Motor neuron (in vitro differentiated cells): Measurements from ENCODE around the gene ELL. TPM values are rescaled to one million over a fixed set of nuclear protein-coding genes. Genes with fewer than 3 reads are reported as not detected.
A peak's percentile ranks its signal among the peaks of the same experiment; 100 is the strongest.

Experiments used
- ATAC-seq, 8 experiments: fragments of 200-7000 bp; cut with Tn5 transposase; replicated peaks in 6 of 8; 2 replicates each; pipeline ENCODE4 v1.8.0; 2021; ENCODE audit warnings: mild to moderate bottlenecking in 8 of 8, moderate library complexity in 8 of 8
- H3K27ac ChIP-seq, 2 donors: fragments of 250-450 bp; sonication (Bioruptor Pico); 2 replicates each; pipeline ENCODE4 v1.9.0; 2021; ENCODE audit warnings: antibody characterized with exemption in 2 of 2, mild to moderate bottlenecking in 2 of 2, moderate library complexity in 1 of 2
- H3K4me1 ChIP-seq, 2 donors: fragments of 250-450 bp; sonication (Bioruptor Pico); replicated peaks in 1 of 2; 2 replicates each; pipeline ENCODE4 v1.6.1; 2021; ENCODE audit warnings: antibody characterized with exemption in 2 of 2, mild to moderate bottlenecking in 2 of 2, moderate library complexity in 1 of 2
- H3K4me3 ChIP-seq, 5 donors: fragments of 250-450 bp; sonication (Bioruptor Pico); 2 replicates each; pipeline ENCODE4 v1.9.0; 2021; ENCODE audit warnings: antibody characterized with exemption in 5 of 5, mild to moderate bottlenecking in 5 of 5, moderate library complexity in 4 of 5
- WGBS, 10 experiments: fragments of 450-650 bp; shearing (Covaris generic); methylation state at CpG; one replicate each; pipeline ENCODE4 v1.0.0; 2022; 5-methylcytosine and 5-hydroxymethylcytosine counted together
- in situ Hi-C, 9 experiments: fragments of 400-800 bp; cut with MboI; loops; one replicate each; pipeline ENCODE4 v1.15.0; 2021; ENCODE audit warnings: low sequenced_read_pairs in 9 of 9, low pct_unique_long_range_greater_than_20kb in 2 of 9; ENCODE audit not compliant: unreplicated experiment in 9 of 9
- total RNA-seq, 8 experiments: library from RNA; unstranded; fragments of 300-600 nt; gene quantifications; 2 replicates each; pipeline versions ENCODE4 v1.2.3 to v1.2.4, GENCODE V29; 2022

ELL gene
- total RNA-seq, 8 experiments from 2014 or later: 3.4 to 13.8 (median 6.2) TPM

DNA sequence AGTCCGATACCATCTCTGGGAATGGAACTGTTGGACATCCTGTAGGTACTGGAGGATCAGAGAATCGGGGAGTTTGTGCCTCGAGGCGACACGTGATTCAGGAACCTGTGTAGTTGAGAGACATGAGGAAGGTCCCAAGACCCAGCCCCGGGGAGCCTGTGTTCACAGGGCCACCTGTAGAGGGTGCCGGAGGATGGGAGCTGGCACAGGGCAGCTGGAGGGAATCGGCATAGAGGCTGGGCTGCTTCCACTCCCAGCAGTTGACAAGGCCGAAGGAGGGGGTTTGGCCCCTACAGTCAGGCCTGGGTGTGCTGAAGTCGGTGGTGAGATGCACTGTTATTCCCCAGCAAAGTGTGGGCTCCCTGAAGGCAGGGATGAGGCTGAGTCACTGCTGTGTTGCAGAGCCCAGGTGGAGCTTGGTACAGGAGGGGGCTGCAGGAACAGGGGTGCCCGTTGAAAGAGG, 81.4 kb downstream of the ELL start:
- Histone ChIP-seq H3K4me3 (no peak overlapping the region), H3K4me1 (peaks cover 25 to 28% of the 10 kb centered on the region in 2 donors), H3K27ac (no peak overlapping the region)
- in situ Hi-C loops: no loop called here
- ATAC-seq: no peak
- 5 to 84% (median 69%) methylated on average over 3 to 9 of the region's 11 CpGs; no CpG with 5 or more reads in 3 of the 10 experiments for WGBS, 10 experiments

DNA sequence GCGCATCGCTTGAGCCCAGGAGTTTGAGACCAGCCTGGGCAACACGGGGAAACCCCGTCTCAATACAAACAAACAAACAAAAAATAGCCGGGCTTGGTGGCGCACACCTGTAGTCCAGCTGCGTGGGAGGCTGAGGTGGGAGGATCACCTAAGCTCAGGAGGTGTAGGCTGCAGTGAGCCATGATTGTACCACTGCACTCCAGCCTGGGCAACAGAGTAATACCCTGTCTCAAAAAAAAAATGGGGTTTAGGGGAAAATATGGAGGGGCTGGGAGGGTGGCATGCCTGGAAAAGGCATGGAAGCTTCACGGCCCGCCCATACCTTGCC, 82.0 kb downstream of the ELL start:
- no peak overlapping the region for H3K4me3 ChIP-seq
- in situ Hi-C loops: no loop called here
- ATAC-seq: no peak
- H3K27ac ChIP-seq: peak overlapping the region; percentile 23 to 92
- peaks cover 25 to 31% of the 10 kb centered on the region in 2 donors for H3K4me1 ChIP-seq
- 77 to 100% (median 90%) methylated on average over 1 to 7 of the region's 9 CpGs; no CpG with 5 or more reads in 5 of the 10 experiments for WGBS, 10 experiments

DNA sequence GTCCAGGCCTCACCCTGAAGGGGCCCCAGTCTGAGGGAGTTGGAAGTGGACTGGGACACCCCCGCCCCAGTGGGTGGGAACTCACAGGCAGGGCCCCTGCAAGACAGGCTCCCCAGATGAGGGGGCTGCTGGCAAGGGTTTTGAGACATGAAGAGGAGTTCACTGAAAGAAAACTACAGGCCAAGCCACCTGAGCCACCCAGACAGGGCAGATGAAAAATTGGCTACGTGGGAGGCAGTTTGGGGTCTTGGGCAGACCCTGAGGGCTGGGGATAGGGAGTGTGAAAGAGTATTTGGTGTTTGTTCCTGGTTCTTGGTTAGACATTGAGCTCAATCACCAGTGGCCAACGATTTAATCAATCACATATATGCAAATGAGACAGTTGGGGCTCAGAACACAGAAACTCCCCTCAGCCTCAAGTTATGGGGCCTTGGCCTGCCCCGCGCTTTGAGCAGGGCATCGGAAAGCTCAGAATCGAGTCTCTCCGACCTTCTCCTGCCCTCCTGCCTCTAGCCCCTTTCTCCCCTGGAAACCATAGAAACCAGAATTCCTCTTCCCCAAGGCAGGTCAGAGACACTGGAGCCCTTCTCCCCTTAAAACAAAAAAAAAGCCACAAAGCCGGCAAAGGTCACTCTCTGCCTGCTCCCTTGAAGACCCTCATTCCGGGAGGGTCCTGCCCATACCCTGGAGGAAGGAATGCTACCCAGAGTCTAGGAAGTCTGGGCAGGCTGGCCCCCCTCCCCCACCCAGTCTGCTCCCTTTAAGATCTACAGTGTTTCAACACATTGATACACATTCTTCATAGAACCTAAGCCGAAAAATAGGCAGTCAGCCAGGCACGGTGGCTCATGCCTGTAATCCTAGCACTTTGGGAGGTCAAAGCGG, 82.6 kb downstream of the ELL start:
- ATAC-seq: peak in 3 of 8 experiments; percentile 4 to 20 (median 15)
- WGBS, 10 experiments: 0 to 80% (median 23%) methylated on average over 1 to 5 of the region's 13 CpGs; no CpG with 5 or more reads in 1 of the 10 experiments
- in situ Hi-C loops: no loop called here
- Histone ChIP-seq H3K4me1 (peaks cover 29 to 37% of the 10 kb centered on the region in 2 donors), H3K4me3 (peak overlapping the region in 1 of 5 donors; percentile 61), H3K27ac (peak overlapping the region; percentile 88 to 92)

DNA sequence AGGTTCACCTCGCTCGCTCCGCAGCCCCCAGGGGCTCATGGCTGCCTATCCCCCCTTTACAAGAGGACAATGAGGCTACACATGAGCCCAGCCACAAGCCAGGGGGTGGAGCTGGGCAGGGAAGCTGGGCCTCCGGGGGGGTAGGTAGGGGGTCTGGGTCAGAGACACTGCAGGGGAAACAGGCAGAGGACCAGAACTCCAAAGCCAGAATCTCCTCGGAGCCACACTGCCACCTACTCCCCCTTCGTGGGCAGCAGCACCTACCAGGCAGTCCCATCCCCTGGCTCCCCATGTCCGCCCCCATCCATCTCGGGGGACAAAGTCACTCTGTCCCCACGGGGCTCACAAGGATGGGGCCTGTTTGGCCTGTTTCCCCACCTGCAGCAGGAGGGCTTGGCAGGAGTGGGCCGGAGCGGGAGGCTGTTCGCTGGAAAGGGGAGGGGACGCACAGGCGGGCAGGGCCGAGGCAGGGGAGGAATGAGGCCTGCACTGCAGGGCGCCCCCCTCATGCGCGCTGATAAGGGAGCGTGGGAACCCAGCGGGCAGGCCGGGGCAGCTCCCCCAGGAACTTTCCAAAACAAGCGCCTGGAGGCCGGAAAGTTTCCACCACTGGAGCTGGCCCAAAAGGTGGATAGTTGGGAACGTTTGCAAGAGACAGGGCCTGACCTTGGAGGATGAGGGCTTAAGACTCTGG, 83.4 kb downstream of the ELL start:
- in situ Hi-C loops: no loop called here
- 0% methylated on average over 1 of the region's 24 CpGs; no CpG with 5 or more reads in 7 of the 10 experiments for WGBS, 10 experiments
- peak overlapping the region; percentile 88 to 92 for H3K27ac ChIP-seq
- H3K4me1 ChIP-seq: peaks cover 36 to 40% of the 10 kb centered on the region in 2 donors
- H3K4me3 ChIP-seq: peak overlapping the region; percentile 57 to 80 (median 69)
- ATAC-seq: peak in 6 of 8 experiments; percentile 1 to 41 (median 20)

DNA sequence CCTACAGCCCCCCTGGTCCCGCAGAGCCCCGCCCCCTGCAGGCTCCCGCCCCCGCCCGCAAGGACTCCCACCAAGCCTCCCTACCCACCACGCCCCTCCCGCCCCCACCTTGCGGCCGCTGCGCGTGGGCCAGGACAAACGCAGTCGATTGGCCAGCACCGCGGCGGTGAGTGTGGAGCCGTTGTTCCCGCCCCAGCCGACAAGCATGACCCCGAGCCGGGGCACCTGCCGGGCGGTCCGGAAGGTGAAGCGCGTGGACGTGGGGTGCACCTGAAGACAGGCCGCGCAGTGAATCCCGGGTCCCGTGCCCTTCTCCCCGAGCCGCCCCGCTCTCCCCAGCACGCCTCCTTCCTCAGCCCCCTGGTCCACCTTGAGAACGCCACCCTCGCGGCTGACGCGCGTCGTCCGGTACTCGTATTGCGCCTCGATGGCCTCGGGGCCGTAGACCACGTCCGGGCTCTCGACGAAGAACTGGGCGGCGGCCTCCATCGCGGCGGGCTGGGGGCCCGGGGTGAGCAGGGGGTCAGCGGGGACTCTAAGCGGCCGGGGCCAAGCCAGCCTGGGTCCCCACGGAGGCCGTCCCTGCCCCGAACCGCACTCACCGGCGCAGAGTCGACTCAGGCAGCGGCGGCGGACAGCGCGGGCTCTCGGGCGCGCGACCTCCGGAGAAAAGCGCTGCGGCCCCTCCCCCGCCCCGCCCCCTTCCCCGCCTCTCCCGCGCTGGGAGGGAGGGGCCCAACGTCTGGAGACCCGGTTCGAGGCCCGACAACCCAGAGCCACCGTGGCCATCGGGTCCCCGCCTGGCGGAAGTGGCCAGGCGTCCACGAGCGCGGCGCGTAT, 84.2 kb downstream of the ELL start, which contains the start of gene ISYNA1:
TSS of gene ISYNA1 (minus strand) at position 643 of the 840 bp plus-strand sequence. CDS start at position 489, 154 bp downstream.
- in situ Hi-C loops: no loop called here
- peaks cover 42 to 46% of the 10 kb centered on the region in 2 donors for H3K4me1 ChIP-seq
- peak within 1 kb of the TSS; percentile 88 to 92 for H3K27ac ChIP-seq
- ATAC-seq: peak; percentile 19 to 60 (median 38)
- peak within 1 kb of the TSS; percentile 57 to 80 (median 69) for H3K4me3 ChIP-seq
- 0% methylated on average over 10 of the region's 99 CpGs; no CpG with 5 or more reads in 9 of the 10 experiments for WGBS, 10 experiments

DNA sequence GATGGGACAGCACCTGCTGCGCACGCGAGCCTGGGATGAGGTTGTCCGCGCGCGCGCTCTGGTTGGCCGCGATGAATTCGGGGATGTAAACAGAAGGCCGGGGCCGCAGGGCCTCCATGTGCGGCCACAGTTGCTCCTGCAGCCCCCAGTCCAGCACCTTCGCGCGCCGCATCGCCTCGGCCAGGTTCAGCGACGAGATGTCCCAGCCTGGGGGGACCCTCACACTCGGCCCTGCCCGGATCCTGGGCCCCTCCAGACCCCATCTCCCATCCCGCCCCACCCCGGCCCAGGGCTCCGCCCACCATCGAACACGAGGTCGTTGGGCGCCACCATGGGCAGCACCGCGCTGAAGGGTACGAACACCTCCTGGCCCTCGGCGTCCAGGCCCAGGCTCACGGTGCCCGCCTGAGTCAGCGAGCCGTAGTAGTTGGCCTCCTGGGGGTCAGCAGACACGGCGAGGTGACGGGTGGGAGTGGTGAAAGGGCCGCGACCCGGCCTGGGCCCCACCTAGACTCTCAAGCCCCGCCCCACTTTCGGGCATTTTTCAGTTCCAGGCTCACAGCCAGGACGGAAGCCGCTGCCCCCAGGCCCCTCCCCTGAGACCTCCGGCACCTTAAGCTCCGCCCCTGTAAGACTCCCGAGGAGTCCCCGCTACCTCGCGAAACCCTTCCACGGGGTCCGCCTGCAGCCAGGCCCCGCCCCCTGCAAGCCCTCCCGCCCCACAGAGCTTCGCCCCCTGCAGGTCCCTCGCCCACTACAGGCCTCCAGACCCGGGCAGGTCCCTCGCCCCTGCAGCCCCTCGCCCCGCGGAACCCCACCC, 85.0 kb downstream of the ELL start:
- peak overlapping the region; percentile 57 to 80 (median 69) for H3K4me3 ChIP-seq
- 40 to 93% methylated on average over 3 of the region's 67 CpGs; no CpG with 5 or more reads in 8 of the 10 experiments for WGBS, 10 experiments
- H3K4me1 ChIP-seq: peaks cover 51 to 54% of the 10 kb centered on the region in 2 donors
- in situ Hi-C loops: no loop called here
- H3K27ac ChIP-seq: peak overlapping the region; percentile 88 to 92
- peak; percentile 14 to 68 (median 57) for ATAC-seq

DNA sequence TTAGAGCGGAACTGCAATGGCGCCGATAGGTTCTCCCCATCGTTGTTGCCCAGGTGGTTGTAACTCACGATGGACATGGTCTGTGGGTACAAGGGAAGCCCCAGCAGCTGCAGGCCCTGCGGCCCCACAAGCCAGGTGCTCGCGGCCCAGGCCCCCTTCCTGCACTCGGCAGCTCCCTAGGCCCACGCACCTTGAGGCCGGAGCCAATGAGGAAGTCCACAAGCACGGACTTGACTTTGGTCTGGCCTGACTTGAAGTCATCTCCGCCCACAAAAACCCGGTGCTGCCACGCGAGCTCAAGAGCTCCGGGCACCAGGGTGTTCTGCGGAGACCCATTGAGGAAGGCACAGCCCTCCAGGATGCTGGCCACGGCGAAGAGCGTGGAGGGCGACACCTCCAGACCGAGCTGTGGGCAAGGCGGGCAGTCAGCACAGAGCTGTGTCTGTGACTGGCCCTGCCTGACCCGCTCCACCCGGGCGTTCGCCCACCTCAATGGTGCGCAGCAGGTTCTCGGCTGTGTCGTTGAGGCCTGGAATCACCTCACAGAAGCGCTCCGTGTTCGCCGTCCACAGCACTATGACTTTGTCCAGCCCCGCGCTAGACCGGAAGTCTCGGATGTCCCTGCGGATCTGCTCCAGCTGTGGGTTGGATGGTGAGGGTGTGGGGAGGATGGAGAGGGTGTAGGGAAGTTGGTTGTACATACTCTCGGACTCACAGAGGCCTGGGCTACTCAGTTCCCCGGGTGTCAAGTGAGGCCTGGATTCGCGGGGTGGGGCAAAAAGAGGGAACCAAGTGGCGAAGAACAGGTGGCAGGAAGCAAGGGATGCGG, 85.8 kb downstream of the ELL start:
- Histone ChIP-seq H3K4me3 (peak overlapping the region; percentile 57 to 80 (median 69)), H3K27ac (peak overlapping the region in 1 of 2 donors; percentile 92), H3K4me1 (peaks cover 58 to 62% of the 10 kb centered on the region in 2 donors)
- in situ Hi-C loops: no loop called here
- WGBS, 10 experiments: 70 to 100% (median 90%) methylated on average over 2 to 9 of the region's 46 CpGs; no CpG with 5 or more reads in 3 of the 10 experiments
- no peak for ATAC-seq

DNA sequence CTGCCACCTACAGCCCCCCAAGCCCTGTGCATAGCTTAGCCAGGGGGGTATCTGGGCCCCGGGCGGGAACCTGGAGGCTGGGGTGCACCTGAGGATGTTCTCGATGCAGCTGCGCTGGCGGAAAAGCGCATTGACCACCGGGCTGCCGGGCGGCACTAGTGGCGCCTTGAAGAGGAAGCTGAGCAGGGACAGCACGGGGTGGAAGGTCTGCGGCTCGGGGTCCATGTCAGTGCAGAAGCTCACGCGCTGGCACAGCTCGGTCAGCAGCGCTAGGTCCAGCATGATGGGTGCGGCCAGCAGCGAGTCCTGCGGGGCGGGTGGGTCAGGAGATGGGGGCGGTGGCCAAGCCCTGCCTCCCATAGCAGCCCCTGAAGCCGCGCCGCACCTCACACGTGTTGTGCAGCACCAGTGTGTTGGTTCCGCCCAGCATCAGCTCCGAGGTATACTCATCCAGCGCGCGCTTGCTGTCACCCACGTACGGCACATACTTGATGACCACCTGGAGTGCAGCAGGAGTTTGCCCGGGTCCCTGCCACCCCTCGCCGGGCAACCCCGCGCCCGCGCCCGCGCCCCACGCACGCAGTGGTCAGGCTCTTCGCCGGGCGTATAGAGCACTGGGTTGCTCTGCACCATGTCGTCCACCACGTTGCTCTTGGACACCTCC, 86.6 kb downstream of the ELL start:
- Histone ChIP-seq H3K4me3 (no peak overlapping the region), H3K27ac (no peak overlapping the region), H3K4me1 (peaks cover 65 to 68% of the 10 kb centered on the region in 2 donors)
- ATAC-seq: no peak
- in situ Hi-C loops: no loop called here
- 96 to 97% methylated on average over 14 to 16 of the region's 49 CpGs; no CpG with 5 or more reads in 8 of the 10 experiments for WGBS, 10 experiments

DNA sequence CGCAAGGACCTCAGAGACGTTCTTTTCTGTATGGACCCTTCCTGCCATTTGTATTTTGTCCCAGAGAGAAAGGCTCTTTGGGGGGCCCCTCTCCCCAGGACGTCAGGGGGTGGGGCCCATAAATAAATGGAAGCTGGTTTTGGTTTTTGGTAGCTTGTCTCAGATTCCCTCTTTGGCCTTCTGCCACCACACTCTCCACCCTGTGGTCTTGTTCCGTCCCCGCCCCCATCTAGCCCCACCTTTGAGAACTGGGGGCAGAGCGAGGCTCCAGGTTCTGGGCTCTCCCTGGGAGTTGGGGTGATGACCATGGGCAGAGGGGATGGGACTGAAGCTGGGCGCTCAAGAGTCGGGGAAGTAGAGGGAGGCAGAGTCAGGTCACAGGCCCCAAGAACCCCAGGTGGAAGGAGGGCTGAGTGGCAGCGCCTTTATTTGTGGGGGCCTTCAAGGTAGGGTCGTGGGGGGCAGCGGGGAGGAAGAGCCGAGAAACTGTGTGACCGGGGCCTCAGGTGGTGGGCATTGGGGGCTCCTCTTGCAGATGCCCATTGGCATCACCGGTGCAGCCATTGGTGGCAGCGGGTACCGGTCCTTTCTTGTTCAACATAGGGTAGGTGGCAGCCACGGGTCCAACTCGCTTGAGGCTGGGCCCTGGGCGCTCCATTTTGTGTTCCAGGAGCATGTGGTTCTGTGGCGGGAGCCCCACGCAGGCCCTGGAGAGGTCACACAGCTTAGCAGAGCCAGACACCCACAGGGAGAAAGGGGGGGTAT, 87.3 kb downstream of the ELL start:
- ATAC-seq: no peak
- WGBS, 10 experiments: 71 to 93% methylated on average over 3 to 4 of the region's 21 CpGs; no CpG with 5 or more reads in 8 of the 10 experiments
- Histone ChIP-seq H3K27ac (peak overlapping the region; percentile 60 to 83), H3K4me3 (peak overlapping the region in 3 of 5 donors; percentile 27 to 40 (median 38)), H3K4me1 (peaks cover 70 to 72% of the 10 kb centered on the region in 2 donors)
- in situ Hi-C loops: no loop called here

DNA sequence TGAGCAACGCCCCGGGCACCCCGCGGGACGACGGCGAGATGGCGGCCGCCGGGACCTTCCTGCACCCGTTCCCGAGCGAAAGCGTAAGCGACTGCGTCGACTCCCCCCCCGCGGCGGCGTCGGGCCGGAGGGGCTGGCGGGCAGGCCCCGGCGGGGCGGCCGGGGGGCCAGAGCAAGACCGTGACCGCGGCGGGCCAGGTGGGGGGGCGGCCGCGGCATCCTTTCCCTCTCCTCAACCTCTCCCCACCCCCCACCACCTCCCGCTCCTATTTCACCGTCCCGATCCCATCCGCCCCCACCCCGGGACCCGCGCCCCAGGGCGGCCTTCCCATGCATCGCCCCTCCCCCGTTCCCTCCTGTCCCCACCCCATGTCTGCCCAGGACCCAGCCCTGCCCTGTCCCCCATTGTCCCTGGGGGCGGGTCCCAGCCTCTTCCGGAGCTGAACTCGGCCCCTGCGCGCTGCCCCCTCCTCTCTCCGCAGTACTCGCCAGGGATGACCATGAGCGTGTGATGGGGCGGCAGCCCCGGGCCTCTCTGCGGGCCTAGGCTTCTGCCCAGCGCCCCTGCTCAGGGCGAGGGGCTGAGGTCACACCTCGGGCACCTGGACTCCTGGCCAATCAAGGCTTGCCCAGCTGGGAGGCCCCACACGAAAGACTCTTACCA, 88.0 kb downstream of the ELL start:
- peak in 5 of 8 experiments; percentile 3 to 23 (median 15) for ATAC-seq
- H3K27ac ChIP-seq: peak overlapping the region; percentile 60 to 83
- WGBS, 10 experiments: 8 to 17% methylated on average over 1 to 2 of the region's 60 CpGs; no CpG with 5 or more reads in 8 of the 10 experiments
- in situ Hi-C loops: no loop called here
- peaks cover 66 to 67% of the 10 kb centered on the region in 2 donors for H3K4me1 ChIP-seq
- peak overlapping the region; percentile 18 to 40 (median 27) for H3K4me3 ChIP-seq
